GM18526 (cell line): ENCODE results near the gene PXT1.

Experiments
- POLR2A ChIP-seq: IDR thresholded peaks from 3 replicates; pipeline ENCODE4 v1.6.1; 2011; ENCODE audit not compliant: insufficient read length; ENCODE audit errors: extremely low read depth

The PXT1 gene

GRCh38 chr6:36455486-36456027, 12.9 kb upstream of the PXT1 start:
- TF ChIP-seq POLR2A = no peak

- TF ChIP-seq POLR2A = no peak
These were observed 3.0 kb upstream of the PXT1 start for GRCh38 chr6:36445621-36446020.

GRCh38 chr6:36444470-36444869, 1.8 kb upstream of the PXT1 start:
- no peak for TF ChIP-seq POLR2A

DNA sequence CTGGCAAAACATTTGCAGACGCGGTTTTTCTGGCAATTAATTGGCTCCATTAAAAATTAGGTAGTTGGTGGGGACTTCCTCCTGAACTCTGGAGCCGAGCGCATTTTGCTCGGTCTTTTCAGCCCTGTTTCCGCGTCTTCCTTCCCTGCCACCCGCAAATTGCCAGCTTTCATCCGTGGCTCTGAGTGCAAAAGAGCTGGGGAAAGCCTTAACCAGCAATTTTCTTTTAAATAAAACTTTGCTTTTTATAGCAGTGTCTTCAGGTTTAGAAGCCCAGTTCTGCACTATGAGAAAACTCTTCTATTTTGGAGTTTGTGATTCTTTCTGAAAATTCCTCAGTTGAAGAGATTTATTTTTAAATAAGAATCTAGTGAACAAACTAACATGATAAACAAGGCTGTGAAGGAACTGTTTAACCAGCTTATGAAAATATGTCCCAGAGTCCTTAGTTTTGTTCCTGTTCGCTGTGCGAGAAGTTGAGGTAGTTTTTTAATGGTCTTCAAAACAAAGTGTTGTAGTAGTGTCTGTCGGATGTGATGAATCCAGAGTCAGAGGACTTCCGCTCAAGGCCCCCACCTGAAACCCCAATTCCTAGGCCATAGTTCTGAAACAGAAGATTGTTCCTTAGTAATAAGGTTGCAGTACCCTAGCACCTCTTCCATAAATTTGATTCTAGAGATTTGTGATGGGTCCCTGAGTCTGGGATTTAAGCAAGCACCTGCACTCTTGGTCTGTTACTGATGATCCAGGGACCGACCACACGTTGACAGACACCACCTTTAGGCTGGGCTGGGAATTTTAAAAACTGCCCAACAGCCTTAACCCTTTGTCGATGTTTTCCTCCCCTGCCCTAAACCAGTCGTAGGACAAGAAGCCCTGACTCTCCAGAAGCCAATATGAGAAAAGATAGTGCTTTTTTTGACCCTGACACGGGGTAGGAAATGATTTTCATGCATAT, 1.1 kb upstream of the PXT1 start:
- TF ChIP-seq POLR2A = no peak

- TF ChIP-seq POLR2A = no peak
These were observed 467 bp downstream of the PXT1 start for GRCh38 chr6:36442103-36442670.

DNA sequence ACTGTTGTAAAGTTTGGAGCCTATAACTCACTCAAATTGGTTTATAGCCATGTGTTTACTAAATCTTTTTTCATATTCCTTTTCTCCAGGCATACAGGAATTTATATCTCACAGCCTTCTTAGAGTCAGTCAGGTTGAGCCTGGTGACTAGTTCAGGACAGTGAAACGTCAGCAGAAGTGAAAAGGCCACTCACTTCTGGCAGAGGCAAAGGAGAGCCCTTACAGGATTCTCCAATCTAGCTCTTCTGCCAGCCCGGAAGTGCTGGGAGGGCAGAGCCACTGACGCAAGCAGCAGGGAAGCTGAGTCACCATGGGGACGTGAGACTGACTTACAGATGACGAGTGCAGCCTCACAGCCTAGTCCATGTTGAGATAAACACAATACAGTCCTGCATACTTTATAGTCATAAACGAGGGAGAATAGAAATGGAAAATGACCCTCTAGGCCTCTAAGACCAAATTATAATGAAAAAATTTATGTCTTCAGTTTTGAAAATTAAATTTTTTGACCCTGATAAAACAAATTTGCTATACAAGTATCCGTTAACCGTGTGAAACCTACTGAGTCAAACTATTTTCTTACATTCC, 1.3 kb downstream of the PXT1 start:
- TF ChIP-seq POLR2A = peak; percentile 50

DNA sequence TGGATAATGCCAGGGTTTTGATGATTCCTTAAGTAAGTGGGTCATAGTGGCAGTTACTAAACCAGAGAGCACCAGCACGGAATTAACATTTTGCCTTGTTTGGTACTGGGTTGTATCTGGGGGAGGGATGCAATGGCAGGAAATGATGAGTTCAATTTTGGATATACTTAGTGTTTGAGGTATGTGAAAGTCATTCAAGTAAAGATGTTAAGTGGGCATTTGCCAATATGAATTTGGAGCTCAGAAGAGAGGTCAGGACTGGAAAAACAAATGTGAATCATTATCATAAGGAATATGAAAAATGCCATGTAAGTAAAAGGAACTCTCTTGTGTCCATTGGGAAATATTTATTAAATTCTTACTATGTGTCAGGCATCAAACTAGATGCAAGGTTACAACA, 6.2 kb downstream of the PXT1 start:
- TF ChIP-seq POLR2A = no peak

- TF ChIP-seq POLR2A = no peak
These were observed 10.4 kb downstream of the PXT1 start for GRCh38 chr6:36432151-36432671.

DNA sequence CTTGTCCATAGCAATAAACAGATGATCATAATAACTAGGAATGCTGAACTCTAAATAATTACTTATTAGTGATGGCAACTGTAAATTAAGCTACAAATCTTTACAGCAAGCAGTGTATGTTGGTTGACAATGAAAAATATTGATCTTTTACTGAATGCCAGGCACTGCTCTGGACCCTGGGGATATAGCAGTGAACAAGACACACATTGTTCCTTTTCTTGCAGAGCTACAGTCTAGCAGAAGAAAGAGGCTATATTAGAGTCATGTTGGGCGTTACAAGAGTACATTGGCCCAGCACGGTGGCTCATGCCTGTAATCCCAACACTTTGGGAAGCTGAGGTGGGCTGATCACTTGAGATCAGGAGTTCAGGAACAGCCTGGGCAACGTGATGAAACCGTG, 11.5 kb downstream of the PXT1 start:
- no peak for TF ChIP-seq POLR2A

DNA sequence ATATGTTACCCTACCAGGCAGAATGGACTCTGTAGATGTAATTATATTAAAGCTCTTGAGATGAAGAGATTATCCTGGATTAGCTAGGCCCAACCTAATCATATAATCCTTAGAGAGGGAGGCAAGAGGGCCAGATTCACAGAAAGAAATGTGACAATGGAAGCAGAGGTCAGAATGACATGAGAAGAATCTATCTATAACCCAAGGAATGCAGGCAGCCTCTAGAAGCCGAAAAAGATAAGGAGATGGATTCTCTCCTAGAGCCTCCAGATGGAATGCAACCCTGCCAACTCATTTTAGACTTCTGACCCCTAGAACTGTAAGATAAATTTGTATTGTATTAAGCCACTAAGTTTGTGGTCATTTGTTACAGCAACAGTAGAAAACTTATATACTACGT, 12.3 kb downstream of the PXT1 start:
- TF ChIP-seq POLR2A = no peak

DNA sequence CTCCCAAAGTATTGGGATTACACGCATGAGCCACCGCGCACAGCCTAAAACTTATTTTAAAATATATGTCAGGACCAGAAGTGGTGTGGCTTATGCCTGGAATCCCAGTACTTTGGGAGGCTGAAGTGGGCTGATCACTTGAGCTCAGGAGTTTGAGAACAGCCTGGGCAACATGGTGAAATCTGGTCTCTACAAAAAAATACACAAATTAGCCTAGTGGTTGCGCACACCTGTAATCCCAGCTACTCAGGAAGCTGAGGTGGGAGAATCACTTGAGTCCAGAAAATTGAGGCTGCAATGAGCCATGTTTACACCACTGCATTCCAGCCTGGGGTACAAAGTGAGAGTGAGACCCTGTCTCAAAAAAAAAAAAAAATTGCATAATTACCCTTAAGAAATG, 13.7 kb downstream of the PXT1 start:
- no peak for TF ChIP-seq POLR2A

DNA sequence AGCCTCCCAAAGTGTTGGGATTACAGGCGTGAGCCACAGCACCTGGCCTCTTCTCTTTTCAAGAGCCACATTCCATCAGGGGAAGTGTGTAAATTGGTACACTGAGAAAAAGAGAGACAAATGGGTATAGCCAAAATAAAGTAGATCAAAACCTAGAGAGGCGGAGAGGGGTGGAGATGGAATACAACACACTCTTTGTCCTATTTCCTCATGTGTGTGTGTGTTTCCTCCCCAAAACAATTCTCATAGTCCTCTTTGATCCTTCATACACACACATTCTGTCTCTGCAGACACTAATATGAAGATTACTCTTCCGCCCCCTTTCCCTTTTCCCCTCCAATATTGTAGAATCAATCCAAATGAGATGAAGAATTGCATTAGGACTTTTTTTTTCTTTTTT, 16.0 kb downstream of the PXT1 start:
- no peak for TF ChIP-seq POLR2A

DNA sequence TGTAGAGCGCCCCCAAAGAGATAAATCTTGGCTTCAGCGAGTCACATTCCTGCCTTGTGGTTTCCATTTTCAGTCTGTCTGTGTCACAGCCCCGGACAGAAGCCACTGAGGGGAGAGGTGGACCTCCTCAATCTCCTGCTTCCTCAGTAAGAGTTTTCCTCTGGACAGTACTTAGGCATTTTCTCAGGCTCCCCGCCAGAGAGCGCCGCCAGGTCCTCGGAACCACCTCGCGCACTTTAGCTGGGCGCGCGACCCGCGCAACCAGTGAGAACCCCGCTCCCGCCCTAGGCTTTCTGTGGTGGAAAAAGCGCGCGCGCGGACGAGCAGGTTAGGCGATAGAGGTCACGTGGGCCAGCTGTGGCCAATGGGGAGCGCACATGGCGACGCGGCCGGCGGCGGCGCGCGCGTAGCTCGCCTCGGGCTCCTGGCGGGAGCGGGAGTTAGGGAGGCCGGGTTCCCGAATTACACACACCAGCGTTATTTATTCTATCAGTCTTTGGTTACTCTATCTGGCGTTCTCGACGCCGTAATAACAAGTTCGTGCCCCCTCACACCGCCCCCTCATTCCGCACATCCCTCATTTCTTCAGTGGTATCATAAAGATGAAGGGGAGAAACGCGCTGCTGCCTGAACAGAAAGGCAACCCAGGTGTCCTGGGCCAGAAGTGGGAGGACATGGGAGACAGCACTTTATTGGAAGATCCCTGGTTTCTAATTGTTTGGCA, 19.4 kb downstream of the PXT1 start:
- TF ChIP-seq POLR2A = peak; percentile 80

- no peak for TF ChIP-seq POLR2A
These were observed 19.9 kb downstream of the PXT1 start for GRCh38 chr6:36422714-36423100.

DNA sequence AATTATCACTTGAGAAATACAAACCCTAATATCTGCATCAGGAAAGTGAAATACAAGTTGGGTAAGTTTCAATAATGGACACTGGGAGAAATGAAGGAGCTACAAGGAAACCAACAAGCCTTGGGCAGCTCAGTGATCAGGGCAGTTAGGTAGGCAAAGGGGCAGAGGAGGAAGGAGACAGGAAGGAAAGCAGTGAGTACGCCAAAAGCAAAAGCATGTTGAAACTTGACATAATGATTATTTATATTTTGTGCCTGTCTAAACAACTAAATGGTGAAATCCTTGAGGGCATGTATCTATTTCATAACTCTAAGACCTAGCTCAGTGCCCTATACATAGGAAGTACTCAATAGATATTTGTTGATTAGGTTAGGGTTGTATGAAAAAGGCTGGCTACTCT, 23.3 kb downstream of the PXT1 start:
- no peak for TF ChIP-seq POLR2A
